H1 (cell line): ENCODE results near the gene ACAA1. TPM values are rescaled to one million over a fixed set of nuclear protein-coding genes. Genes with fewer than 3 reads are reported as not detected.

Experiments
- CTCF ChIA-PET: fragments of 300-600 bp; sonication (Branson Sonifier 250); formaldehyde crosslinking; loops from one replicate; lab custom pipeline; 2021; ENCODE audit not compliant: partially characterized antibody; lab: Charles Lee
- POLR2A ChIA-PET: fragments of 300-600 bp; sonication (Branson Sonifier 250); formaldehyde crosslinking; loops from one replicate; lab custom pipeline; 2021; ENCODE audit warnings: inconsistent platforms; ENCODE audit not compliant: partially characterized antibody; lab: Charles Lee
- DNase-seq, 2 experiments: peaks; one replicate each; pipeline versions ENCODE4 v3.0.0 to v3.0.0-alpha.2; 2010 to 2022; ENCODE audit warnings: low spot score in 2 of 2, low read depth in 1 of 2, mixed read lengths in 1 of 2
- FAIRE-seq: peaks from 2 replicates; lab custom pipeline; 2011; peaks lifted over from hg19 to GRCh38; lab: Jason Lieb, UNC
- H2AFZ ChIP-seq: 2 replicates; pipeline ENCODE4 v1.8.1; 2012; ENCODE audit warnings: low read length, inconsistent platforms
- H2AK5ac ChIP-seq: 2 replicates; pipeline ENCODE4 v1.6.1; 2013; ENCODE audit warnings: low read depth, low read length
- H2BK120ac ChIP-seq: replicated peaks from 2 replicates; pipeline ENCODE3; 2013; ENCODE audit warnings: low read depth, low read length, inconsistent platforms
- H2BK12ac ChIP-seq: 2 replicates; pipeline ENCODE4 v1.6.1; 2013; ENCODE audit warnings: low read depth, low read length
- H2BK15ac ChIP-seq: 2 replicates; pipeline ENCODE4 v1.6.1; 2013; ENCODE audit warnings: low read length
- H2BK20ac ChIP-seq: 2 replicates; pipeline ENCODE4 v1.6.1; 2013; ENCODE audit warnings: low read length
- H2BK5ac ChIP-seq: 2 replicates; pipeline ENCODE4 v1.6.1; 2013; ENCODE audit warnings: low read depth, low read length
- H3K14ac ChIP-seq: 2 replicates; pipeline ENCODE4 v1.6.1; 2013; ENCODE audit warnings: inconsistent platforms; ENCODE audit not compliant: insufficient read length
- H3K18ac ChIP-seq: 2 replicates; pipeline ENCODE4 v1.6.1; 2013; ENCODE audit warnings: low read length; ENCODE audit errors: extremely low read depth
- H3K23ac ChIP-seq: 2 replicates; pipeline ENCODE4 v1.6.1; 2013; ENCODE audit warnings: inconsistent platforms; ENCODE audit not compliant: insufficient read length
- H3K23me2 ChIP-seq: 2 replicates; pipeline ENCODE4 v1.6.1; 2013; ENCODE audit warnings: low read depth, low read length
- H3K27ac ChIP-seq: 2 replicates; pipeline ENCODE4 v1.6.1; 2011; ENCODE audit warnings: low read depth, low read length, inconsistent platforms
- H3K27me3 ChIP-seq, 4 experiments: replicated peaks in 1 of 4; 1 replicate in 1 of 4; 2 replicates in 3 of 4; pipeline versions ENCODE4 v1.6.1 to v1.8.1; 2011 to 2013; ENCODE audit warnings: low read length in 3 of 4, mild to moderate bottlenecking in 3 of 4, inconsistent platforms in 2 of 4, mixed read lengths in 2 of 4, moderate library complexity in 1 of 4; ENCODE audit not compliant: control insufficient read depth in 3 of 4, insufficient read depth in 3 of 4; ENCODE audit errors: extremely low read depth in 1 of 4
- H3K36me3 ChIP-seq, 4 experiments: 2 replicates each; pipeline versions ENCODE4 v1.6.1 to v1.8.1; 2011 to 2013; ENCODE audit warnings: mild to moderate bottlenecking in 4 of 4, low read length in 3 of 4, moderate library complexity in 2 of 4, control low read depth in 1 of 4, inconsistent platforms in 1 of 4; ENCODE audit not compliant: insufficient read depth in 4 of 4, control insufficient read depth in 2 of 4
- H3K4ac ChIP-seq: replicated peaks from 2 replicates; pipeline ENCODE3; 2013; ENCODE audit warnings: low read length, low read depth, mixed read lengths, inconsistent platforms; ENCODE audit not compliant: insufficient read length
- H3K4me1 ChIP-seq, 4 experiments: replicated peaks in 1 of 4; 1 replicate in 1 of 4; 2 replicates in 3 of 4; pipeline versions ENCODE4 v1.6.1 to v1.8.1; 2011 to 2013; ENCODE audit warnings: low read length in 3 of 4, inconsistent platforms in 2 of 4, mixed read lengths in 1 of 4; ENCODE audit not compliant: insufficient read depth in 4 of 4, control insufficient read depth in 3 of 4
- H3K4me2 ChIP-seq, 2 experiments: 2 replicates each; pipeline versions ENCODE4 v1.6.1 to v1.8.1; 2011 to 2013; ENCODE audit warnings: low read depth in 2 of 2, low read length in 2 of 2, control low read depth in 1 of 2, inconsistent platforms in 1 of 2, mild to moderate bottlenecking in 1 of 2; ENCODE audit not compliant: insufficient read depth in 1 of 2
- H3K4me3 ChIP-seq, 4 experiments: fragments of 200-600, 300-600 bp in 1 of 4; sonication (generic), shearing (Covaris generic), sonication (Bioruptor Twin) in 1 of 4; 2 replicates each; pipeline versions ENCODE4 v1.5.1 to v1.8.1; 2011 to 2016; ENCODE audit warnings: low read length in 4 of 4, low read depth in 3 of 4, control low read depth in 2 of 4, inconsistent platforms in 2 of 4, mild to moderate bottlenecking in 2 of 4, mixed read lengths in 1 of 4, moderate library complexity in 1 of 4; ENCODE audit not compliant: insufficient read depth in 2 of 4; ENCODE audit errors: extremely low read depth in 1 of 4
- H3K56ac ChIP-seq: replicated peaks from 2 replicates; pipeline ENCODE3; 2013; ENCODE audit warnings: low read depth, mild to moderate bottlenecking, mixed read lengths, low read length, inconsistent platforms; ENCODE audit not compliant: insufficient read length
- H3K79me1 ChIP-seq: 2 replicates; pipeline ENCODE4 v1.6.1; 2013; ENCODE audit warnings: low read depth, low read length, control low read depth
- H3K79me2 ChIP-seq, 2 experiments: 2 replicates each; pipeline versions ENCODE4 v1.6.1 to v1.8.1; 2012 to 2013; ENCODE audit warnings: low read length in 2 of 2, mild to moderate bottlenecking in 2 of 2, inconsistent platforms in 1 of 2; ENCODE audit not compliant: insufficient read depth in 2 of 2, control insufficient read depth in 1 of 2
- H3K9ac ChIP-seq, 4 experiments: replicated peaks in 1 of 4; 1 replicate in 1 of 4; 2 replicates in 3 of 4; pipeline versions ENCODE4 v1.6.1 to v1.8.1; 2011 to 2013; ENCODE audit warnings: low read depth in 3 of 4, low read length in 3 of 4, control low read depth in 2 of 4, mild to moderate bottlenecking in 2 of 4, moderate library complexity in 2 of 4, inconsistent platforms in 1 of 4; ENCODE audit errors: extremely low read depth in 1 of 4
- H3K9me3 ChIP-seq, 2 experiments: 2 replicates each; pipeline versions ENCODE4 v1.6.1 to v1.8.1; 2012 to 2013; ENCODE audit warnings: mild to moderate bottlenecking in 2 of 2, moderate library complexity in 2 of 2, control low read depth in 1 of 2, inconsistent platforms in 1 of 2, low read depth in 1 of 2, low read length in 1 of 2, mixed read lengths in 1 of 2; ENCODE audit not compliant: insufficient read depth in 2 of 2
- H4K20me1 ChIP-seq, 2 experiments: replicated peaks in 1 of 2; 2 replicates each; pipeline versions ENCODE3 to v1.8.1; 2011 to 2013; ENCODE audit warnings: inconsistent platforms in 2 of 2, low read length in 2 of 2, mild to moderate bottlenecking in 1 of 2; ENCODE audit not compliant: insufficient read depth in 2 of 2, control insufficient read depth in 1 of 2
- H4K5ac ChIP-seq: 2 replicates; pipeline ENCODE4 v1.6.1; 2013; ENCODE audit warnings: low read length, low read depth, mixed read lengths, inconsistent platforms; ENCODE audit not compliant: insufficient read length
- H4K8ac ChIP-seq: 2 replicates; pipeline ENCODE4 v1.8.0; 2013; ENCODE audit warnings: mild to moderate bottlenecking, moderate library complexity, low read length, inconsistent platforms; ENCODE audit not compliant: insufficient read depth; ENCODE audit errors: extremely low read depth
- H4K91ac ChIP-seq: replicated peaks from 2 replicates; pipeline ENCODE3; 2013; ENCODE audit warnings: low read length, mixed read lengths, inconsistent platforms; ENCODE audit not compliant: insufficient read length
- ASH2L ChIP-seq: fragments of 200-600, 300-600 bp; sonication (generic); IDR thresholded peaks from one replicate; pipeline ENCODE4 v1.7.1; 2017; ENCODE audit warnings: low read length
- CREB1 ChIP-seq: IDR thresholded peaks from 2 replicates; pipeline ENCODE4 v1.6.1; 2012; ENCODE audit warnings: inconsistent platforms
- HDAC6 ChIP-seq: IDR thresholded peaks from one replicate; pipeline ENCODE4 v1.7.1; 2012; ENCODE audit warnings: low read depth, mild to moderate bottlenecking, inconsistent platforms, low read length, moderate library complexity
- MAX ChIP-seq: IDR thresholded peaks from 2 replicates; pipeline ENCODE4 v1.6.1; 2012; ENCODE audit warnings: inconsistent platforms
- POLR2AphosphoS5 ChIP-seq: IDR thresholded peaks from 2 replicates; pipeline ENCODE4 v1.6.1; 2011; ENCODE audit warnings: low read depth, low read length
- RNF2 ChIP-seq: fragments of 200-900, 300-1000 bp; sonication (generic); IDR thresholded peaks from 2 replicates; pipeline ENCODE4 v1.7.1; 2016; ENCODE audit warnings: borderline replicate concordance, low read depth, mild to moderate bottlenecking, antibody characterized with exemption, low read length; ENCODE audit not compliant: poor library complexity, severe bottlenecking; ENCODE audit errors: missing control alignments
- TCF12 ChIP-seq: IDR thresholded peaks from 2 replicates; pipeline ENCODE4 v1.6.1; 2011; ENCODE audit warnings: low read depth, mild to moderate bottlenecking, low read length
- WGBS, 2 experiments: shearing (Covaris generic) in 1 of 2; methylation state at CpG; one replicate each; pipeline versions ENCODE4 v1.1.6 to v1.1.7; 2013 to 2015; ENCODE audit warnings: low lambda C conversion rate in 2 of 2, mixed read lengths in 2 of 2, inconsistent platforms in 1 of 2, low coverage in 1 of 2, missing lambda C conversion rate in 1 of 2; ENCODE audit not compliant: insufficient replicate concordance in 2 of 2, insufficient coverage in 1 of 2, insufficient read length in 1 of 2; ENCODE audit errors: extremely low coverage in 1 of 2, missing lambda C conversion rate in 1 of 2; 5-methylcytosine and 5-hydroxymethylcytosine counted together
- long read RNA-seq, 2 experiments: library from RNA in 1 of 2; library from capped mRNA in 1 of 2; stranded (forward); transcript quantifications; one replicate each; pipeline ENCODE4 v2.0.0, GENCODE V29; 2021; ENCODE audit warnings: inconsistent platforms in 1 of 2
- polyA minus RNA-seq, 3 experiments: library from RNA; depleted of rRNA, polyadenylated mRNA; stranded (reverse); fragments of >200 nt; gene quantifications; 1 replicate in 2 of 3; 2 replicates in 1 of 3; pipeline ENCODE4 v1.2.3, GENCODE V29; 2011
- polyA plus RNA-seq, 7 experiments: library from polyadenylated mRNA; depleted of rRNA in 3 of 7; stranded (reverse) in 5 of 7; unstranded in 2 of 7; fragments of >200 nt in 5 of 7; fragments of 200-250 nt in 2 of 7; gene quantifications; 1 replicate in 5 of 7; 2 replicates in 1 of 7; 4 replicates in 1 of 7; pipeline versions ENCODE4 v1.2.1 to v1.2.3, GENCODE V29; 2011 to 2013; ENCODE audit warnings: missing spikeins in 2 of 7, mixed read lengths in 2 of 7
- total RNA-seq: library from RNA; stranded (reverse); fragmentation: NEBNext Ultra II Directional; extraction: Animal tissue kit (Norgen Biotek cat#: 25700); gene quantifications from 2 replicates; pipeline ENCODE4 v1.2.1, GENCODE V29; 2021

The ACAA1 gene
- total RNA-seq (31.9 and 34.8 TPM in 2 replicates), polyA plus RNA-seq (2011; rRNA removed) (23.1 and 27.4 TPM in 2 replicates), polyA minus RNA-seq (2011; rRNA and poly(A)+ RNA removed) (30.1 and 33.4 TPM in 2 replicates)
- polyA plus RNA-seq (2011; cell fraction: cytosol; rRNA removed): 36.1 TPM
- 70.1 TPM for polyA plus RNA-seq (2011; cell fraction: nucleus; rRNA removed)
- polyA plus RNA-seq (2012, experiment 1 of 2): 27.7 to 33.5 TPM (median 31.4 TPM) in 4 replicates
- 15.4 TPM for polyA plus RNA-seq (2012, experiment 2 of 2)
- polyA plus RNA-seq (2013, experiment 1 of 2): 17.8 TPM
- 18.3 TPM for polyA plus RNA-seq (2013, experiment 2 of 2)
- 17.3 TPM for polyA minus RNA-seq (2011; cell fraction: cytosol; rRNA and poly(A)+ RNA removed)
- 72.6 TPM for polyA minus RNA-seq (2011; cell fraction: nucleus; rRNA and poly(A)+ RNA removed)
- long read RNA-seq, experiment 1, transcript ACAA1-202 (12 exons, 1,785 nt): major isoform, 9 of 22 reads
- long read RNA-seq, experiment 1, partial matches to known transcripts: 9 of 22 reads
- long read RNA-seq, experiment 1, other reads (novel, unspliced or antisense): 4 of 22 reads
- long read RNA-seq, experiment 2, partial matches to known transcripts: 1 of 1 reads
- long read RNA-seq, experiment 2, other reads (novel, unspliced or antisense): 0 of 1 reads

GRCh38 chr3:38136777-38137614, at the start of gene ACAA1:
ACAA1 (minus strand) TSS chr3:38137127; CDS start chr3:38137035, 92 bp downstream.
- Histone ChIP-seq H4K8ac (peak within 1 kb of the TSS; percentile 96), H3K18ac (peak within 1 kb of the TSS; percentile 89), H3K79me1 (no peaks in the 10 kb centered on the region; the same call in 1 of the 2 replicates), H2BK12ac (peak within 1 kb of the TSS; percentile 96), H3K36me3 (peaks cover 3 to 22% (median 13%) of the 10 kb centered on the region in 4 experiments; a peak in 6 of 8 replicates), H2BK5ac (peak within 1 kb of the TSS; percentile 87), H2AK5ac (no peak within 1 kb of the TSS), H4K5ac (no peak within 1 kb of the TSS), H3K23ac (no peak within 1 kb of the TSS), H2AFZ (0 out of 2 replicates have a peak within 1 kb of the TSS, but pooled peaks have one; percentile 43), H4K91ac (peak within 1 kb of the TSS; percentile 88), H3K79me2 (peaks cover 0 to 12% of the 10 kb centered on the region in 2 experiments; a peak in 1 of 4 replicates), H3K4me2 (peak within 1 kb of the TSS; percentile 64 to 95), H3K4me3 (peak within 1 kb of the TSS; percentile 73 to 87 (median 84)), H2BK120ac (no peak within 1 kb of the TSS), H3K27me3 (no peaks in the 10 kb centered on the region), H2BK15ac (peak within 1 kb of the TSS; percentile 34), H3K14ac (no peak within 1 kb of the TSS), H3K27ac (peak within 1 kb of the TSS; percentile 36; the same call in 1 of the 2 replicates), H3K56ac (no peak within 1 kb of the TSS), H2BK20ac (no peak within 1 kb of the TSS), H3K4me1 (peaks cover 7 to 16% (median 13%) of the 10 kb centered on the region in 4 experiments), H4K20me1 (peaks cover 4% of the 10 kb centered on the region in 2 experiments), H3K4ac (peak within 1 kb of the TSS; percentile 46), H3K23me2 (peaks cover 21% of the 10 kb centered on the region), H3K9ac (peak within 1 kb of the TSS; percentile 56 to 82 (median 71)), H3K9me3 (no peaks in the 10 kb centered on the region)
- DNase-seq: peak; percentile 96 to 99
- 1% methylated on average over 62 of the region's 66 CpGs; no CpG with 5 or more reads in 1 of the 2 experiments for WGBS, 2 experiments
- POLR2A ChIA-PET: interaction anchor here (0.7 to 3.7 kb wide), 17 partner anchors 10 to 360 kb away, joined by 3 to 38 read pairs (median 3); partner anchors contain the start of genes EXOG, OXSR1, PLCD1 and SLC22A14
- CTCF ChIA-PET: interaction anchor here (0.8 to 8.1 kb wide), 7 partner anchors 15 to 162 kb away, joined by 3 to 52 read pairs (median 4); no protein-coding TSS in a partner anchor
- FAIRE-seq: peak; percentile 57
- TF ChIP-seq MAX (peak; percentile 45), POLR2AphosphoS5 (peak; percentile 76), HDAC6 (no peak), CREB1 (peak; percentile 29; the same call in 1 of the 2 replicates), ASH2L (peak; percentile 88), TCF12 (0 out of 2 replicates have a peak, but pooled peaks have one; percentile 12), RNF2 (no peak)
